Liver (tissue), 9 donors: ENCODE data around the gene CGNL1. TPM values are rescaled to one million over a fixed set of nuclear protein-coding genes. Genes with fewer than 3 reads are reported as not detected.

Experiments
- DNase-seq: peaks from one replicate; pipeline ENCODE4 v3.0.0-alpha.2; 2017; ENCODE audit warnings: low spot score
- H3K27ac ChIP-seq, 2 donors: one replicate each; pipeline ENCODE4 v1.7.0; 2013; ENCODE audit warnings: inconsistent platforms in 2 of 2, low read length in 2 of 2, control low read depth in 1 of 2, low read depth in 1 of 2, mild to moderate bottlenecking in 1 of 2
- H3K27me3 ChIP-seq, 4 donors: one replicate each; pipeline versions ENCODE4 v1.6.1 to v1.7.0; 2013; ENCODE audit warnings: low read length in 3 of 4, inconsistent platforms in 1 of 4, mild to moderate bottlenecking in 1 of 4, moderate library complexity in 1 of 4; ENCODE audit not compliant: control insufficient read depth in 4 of 4, insufficient read depth in 4 of 4
- H3K36me3 ChIP-seq, 4 donors: one replicate each; pipeline versions ENCODE4 v1.6.1 to v1.7.0; 2013; ENCODE audit warnings: low read length in 3 of 4, mild to moderate bottlenecking in 3 of 4, low read depth in 1 of 4, moderate library complexity in 1 of 4; ENCODE audit not compliant: control insufficient read depth in 4 of 4, insufficient read depth in 3 of 4
- H3K4me1 ChIP-seq, 4 donors: one replicate each; pipeline versions ENCODE4 v1.6.1 to v1.7.0; 2013; ENCODE audit warnings: low read length in 3 of 4, mild to moderate bottlenecking in 3 of 4, moderate library complexity in 1 of 4; ENCODE audit not compliant: control insufficient read depth in 4 of 4, insufficient read depth in 4 of 4
- H3K4me3 ChIP-seq, 3 donors: one replicate each; pipeline versions ENCODE4 v1.6.1 to v1.7.0; 2013; ENCODE audit warnings: low read length in 3 of 3, control low read depth in 1 of 3, low read depth in 1 of 3, mild to moderate bottlenecking in 1 of 3
- H3K9ac ChIP-seq, 2 donors: one replicate each; pipeline ENCODE4 v1.7.0; 2013; ENCODE audit warnings: low read length in 2 of 2, mild to moderate bottlenecking in 2 of 2, moderate library complexity in 2 of 2, control low read depth in 1 of 2, low read depth in 1 of 2
- H3K9me3 ChIP-seq, 4 donors: one replicate each; pipeline versions ENCODE4 v1.6.1 to v1.7.0; 2013; ENCODE audit warnings: low read length in 3 of 4; ENCODE audit not compliant: control insufficient read depth in 4 of 4
- ATF3 ChIP-seq: IDR thresholded peaks from 2 replicates; pipeline ENCODE4 v1.6.1; 2016; ENCODE audit warnings: antibody characterized with exemption
- CTCF ChIP-seq: fragments of 150-350 bp; IDR thresholded peaks from 2 replicates; pipeline ENCODE4 v1.5.1; 2017; ENCODE audit warnings: improper control_type of control experiment, low read depth, low read length; ENCODE audit not compliant: missing input control
- EGR1 ChIP-seq, 2 donors: IDR thresholded peaks; 2 replicates each; pipeline ENCODE4 v1.6.1; 2016 to 2018; ENCODE audit warnings: antibody characterized with exemption in 2 of 2, low read depth in 2 of 2
- FOXA1 ChIP-seq: IDR thresholded peaks from 2 replicates; pipeline ENCODE4 v1.6.1; 2016; ENCODE audit warnings: antibody characterized with exemption
- FOXA2 ChIP-seq: IDR thresholded peaks from 2 replicates; pipeline ENCODE4 v1.6.1; 2016; ENCODE audit warnings: antibody characterized with exemption
- GABPA ChIP-seq, 2 donors: IDR thresholded peaks in 1 of 2; conservative IDR thresholded peaks in 1 of 2; 2 replicates each; pipeline ENCODE4 v1.6.1; 2016; ENCODE audit warnings: antibody characterized with exemption in 2 of 2, mild to moderate bottlenecking in 1 of 2, moderate library complexity in 1 of 2
- HNF4A ChIP-seq, 2 donors: conservative IDR thresholded peaks; 2 replicates each; pipeline ENCODE4 v1.6.1; 2016; ENCODE audit warnings: antibody characterized with exemption in 2 of 2, mild to moderate bottlenecking in 2 of 2
- HNF4G ChIP-seq: IDR thresholded peaks from 2 replicates; pipeline ENCODE4 v1.6.1; 2016; ENCODE audit warnings: antibody characterized with exemption
- JUND ChIP-seq, 2 donors: IDR thresholded peaks; 2 replicates each; pipeline ENCODE4 v1.6.1; 2016; ENCODE audit warnings: antibody characterized with exemption in 2 of 2
- MAX ChIP-seq: IDR thresholded peaks from 2 replicates; pipeline ENCODE4 v1.6.1; 2016; ENCODE audit warnings: antibody characterized with exemption
- NR2F2 ChIP-seq: IDR thresholded peaks from 2 replicates; pipeline ENCODE4 v1.6.1; 2016; ENCODE audit warnings: antibody characterized with exemption
- RAD21 ChIP-seq, 2 donors: IDR thresholded peaks; 2 replicates each; pipeline ENCODE4 v1.6.1; 2016; ENCODE audit warnings: antibody characterized with exemption in 2 of 2, mild to moderate bottlenecking in 2 of 2
- REST ChIP-seq: IDR thresholded peaks from 2 replicates; pipeline ENCODE4 v1.6.1; 2016; ENCODE audit warnings: antibody characterized with exemption, mild to moderate bottlenecking
- RXRA ChIP-seq, 2 donors: IDR thresholded peaks; 2 replicates each; pipeline ENCODE4 v1.6.1; 2017 to 2018; ENCODE audit warnings: antibody characterized with exemption in 2 of 2, mild to moderate bottlenecking in 1 of 2
- SP1 ChIP-seq: IDR thresholded peaks from 2 replicates; pipeline ENCODE4 v1.6.1; 2018; ENCODE audit warnings: antibody characterized with exemption, mild to moderate bottlenecking
- TAF1 ChIP-seq: conservative IDR thresholded peaks from 2 replicates; pipeline ENCODE4 v1.6.1; 2016; ENCODE audit warnings: antibody characterized with exemption, mild to moderate bottlenecking
- YY1 ChIP-seq: IDR thresholded peaks from 2 replicates; pipeline ENCODE4 v1.6.1; 2016; ENCODE audit warnings: antibody characterized with exemption, mild to moderate bottlenecking
- ZBTB33 ChIP-seq: IDR thresholded peaks from 2 replicates; pipeline ENCODE4 v1.6.1; 2016; ENCODE audit warnings: antibody characterized with exemption
- WGBS: extraction: QIAGEN DNeasy Blood & Tissue Kit; methylation state at CpG from one replicate; pipeline ENCODE4 v1.1.7; 2013; 5-methylcytosine and 5-hydroxymethylcytosine counted together
- polyA plus RNA-seq, 2 donors: library from polyadenylated mRNA; stranded (reverse) in 1 of 2; unstranded in 1 of 2; fragments of 200-250 nt in 1 of 2; fragments of >200 nt in 1 of 2; fragmentation: Nextera tagmentation in 1 of 2; extraction: Ambion mirVana in 1 of 2; gene quantifications; one replicate each; pipeline versions ENCODE4 v1.2.1 to v1.2.3, GENCODE V29; 2013 to 2015
- total RNA-seq, 2 donors: library from RNA; depleted of rRNA; stranded (reverse); fragments of >200 nt; gene quantifications; one replicate each; pipeline ENCODE4 v1.2.3, GENCODE V29; 2014
- donor health status: healthy.
- donor health status: healthy.
- donor health status: healthy.
- donor health status: healthy.
- donor health status: healthy.

Gene CGNL1
- total and polyA plus RNA-seq, 4 donors: 12.0 to 31.9 (median 16.1) TPM

GRCh38 chr15:57529748-57530147 is 153.4 kb downstream of the CGNL1 start:
- WGBS: 50% methylated on average over 2 of the region's 2 CpGs
- Histone ChIP-seq H3K9ac (no peak overlapping the region), H3K36me3 (peaks cover 3 to 58% (median 39%) of the 10 kb centered on the region in 4 donors), H3K9me3 (no peaks in the 10 kb centered on the region), H3K27ac (no peak overlapping the region), H3K4me3 (no peak overlapping the region), H3K27me3 (no peaks in the 10 kb centered on the region), H3K4me1 (peaks cover 0 to 18% (median 9%) of the 10 kb centered on the region in 4 donors)
- no peak for DNase-seq
- TF ChIP-seq FOXA2 (no peak), HNF4A (conservative IDR thresholded peaks at IDR 0.05) (no peak), GABPA (IDR thresholded peaks at IDR 0.05 in 1 of 2, conservative IDR thresholded peaks at IDR 0.05 in 1 of 2) (no peak), FOXA1 (no peak), ATF3 (no peak), YY1 (no peak), SP1 (no peak), ZBTB33 (no peak), CTCF (no peak), JUND (IDR thresholded peaks at IDR 0.05) (no peak), MAX (no peak)

- Histone ChIP-seq H3K4me1 (peaks cover 0 to 16% (median 9%) of the 10 kb centered on the region in 4 donors), H3K27ac (no peak overlapping the region), H3K4me3 (no peak overlapping the region), H3K9ac (no peak overlapping the region), H3K27me3 (no peaks in the 10 kb centered on the region), H3K9me3 (no peaks in the 10 kb centered on the region), H3K36me3 (peaks cover 3 to 66% (median 44%) of the 10 kb centered on the region in 4 donors)
- 86% methylated on average over 6 of the region's 6 CpGs for WGBS
- no peak for DNase-seq
- TF ChIP-seq TAF1 (no peak), ATF3 (no peak), RAD21 (IDR thresholded peaks at IDR 0.05) (no peak), SP1 (no peak), FOXA1 (no peak), CTCF (no peak), HNF4A (conservative IDR thresholded peaks at IDR 0.05) (no peak), YY1 (no peak), RXRA (IDR thresholded peaks at IDR 0.05) (no peak), EGR1 (IDR thresholded peaks at IDR 0.05; ENCODE audit: low read depth in 2 of 2) (no peak), JUND (IDR thresholded peaks at IDR 0.05) (no peak), FOXA2 (no peak), REST (no peak), ZBTB33 (no peak), NR2F2 (no peak), HNF4G (no peak), GABPA (IDR thresholded peaks at IDR 0.05 in 1 of 2, conservative IDR thresholded peaks at IDR 0.05 in 1 of 2) (no peak)
Observed at GRCh38 chr15:57532731-57533447, 156.6 kb downstream of the CGNL1 start.
